HEK293 (cell line): ENCODE measurements around the gene HS3ST5.
A peak's percentile ranks its signal among the peaks of the same experiment; 100 is the strongest.
"Not testable (repeated sequence)": the region's sequence is repeated elsewhere in the genome, so short reads cannot be mapped to it uniquely, and the experiment has no call there.

Experiments used
- CTCF ChIA-PET: fragments of 350-600 bp; formaldehyde crosslinking; extraction: SDS; loops from one replicate; lab custom pipeline; 2021; ENCODE audit warnings: antibody characterized with exemption; lab: Yijun Ruan, JAX
- POLR2A ChIA-PET: fragments of 300-600 bp; formaldehyde crosslinking; extraction: SDS; loops from one replicate; lab custom pipeline; 2020; ENCODE audit warnings: antibody characterized with exemption, inconsistent platforms; lab: Yijun Ruan, JAX
- H3K27ac ChIP-seq: fragments of 200-500 bp; sonication (Bioruptor generic); 2 replicates; pipeline ENCODE4 v1.5.1; 2014; ENCODE audit warnings: low read depth, low read length, control low read depth, inconsistent platforms; ENCODE audit errors: extremely low read depth
- H3K36me3 ChIP-seq, 2 experiments: fragments of 200-500 bp in 1 of 2; sonication (Bioruptor generic) in 1 of 2; 1 replicate in 1 of 2; 2 replicates in 1 of 2; pipeline ENCODE4 v1.5.1; 2014 to 2017; ENCODE audit warnings: inconsistent platforms in 2 of 2, low read length in 2 of 2; ENCODE audit not compliant: control insufficient read depth in 2 of 2, insufficient read depth in 1 of 2
- H3K4me1 ChIP-seq: fragments of 200-500 bp; sonication (Bioruptor generic); 2 replicates; pipeline ENCODE4 v1.5.1; 2014; ENCODE audit warnings: mild to moderate bottlenecking, low read length, inconsistent platforms; ENCODE audit not compliant: control insufficient read depth, insufficient read depth
- H3K4me3 ChIP-seq: 2 replicates; pipeline ENCODE4 v1.5.1; 2011; ENCODE audit warnings: low read depth, mild to moderate bottlenecking, control low read depth, low read length, moderate library complexity
- H3K9me3 ChIP-seq: fragments of 200-500 bp; sonication (Bioruptor generic); 2 replicates; pipeline ENCODE4 v1.5.1; 2014; ENCODE audit warnings: low read depth, low read length, inconsistent platforms; ENCODE audit not compliant: control insufficient read depth, insufficient read depth
- AEBP2 ChIP-seq: fragments of 450-650 bp; formaldehyde crosslinking; IDR thresholded peaks from 2 replicates; pipeline ENCODE4 v1.5.1; 2016; ENCODE audit warnings: missing biosample characterization, missing genetic modification characterization, borderline replicate concordance
- REPIN1 ChIP-seq: fragments of 450-650 bp; formaldehyde crosslinking; IDR thresholded peaks from 2 replicates; pipeline ENCODE4 v1.5.1; 2017; ENCODE audit warnings: missing biosample characterization, missing genetic modification characterization, low read depth
- ZBTB26 ChIP-seq: fragments of 450-650 bp; formaldehyde crosslinking; optimal IDR thresholded peaks from 2 replicates; pipeline ENCODE3; 2016; ENCODE audit warnings: missing biosample characterization, mild to moderate bottlenecking, missing genetic modification characterization
- ZFP3 ChIP-seq: fragments of 450-650 bp; formaldehyde crosslinking; IDR thresholded peaks from 2 replicates; pipeline ENCODE4 v1.5.1; 2016; ENCODE audit warnings: low read depth, missing biosample characterization, missing genetic modification characterization
- ZNF146 ChIP-seq: fragments of 450-650 bp; formaldehyde crosslinking; IDR thresholded peaks from 2 replicates; pipeline ENCODE4 v1.5.1; 2016; ENCODE audit warnings: missing biosample characterization, missing genetic modification characterization
- ZNF350 ChIP-seq: fragments of 450-650 bp; formaldehyde crosslinking; IDR thresholded peaks from 2 replicates; pipeline ENCODE4 v1.5.0; 2017; ENCODE audit warnings: missing biosample characterization, mild to moderate bottlenecking, missing genetic modification characterization
- ZNF514 ChIP-seq: fragments of 450-650 bp; formaldehyde crosslinking; IDR thresholded peaks from 2 replicates; pipeline ENCODE4 v1.5.1; 2016; ENCODE audit warnings: missing biosample characterization, missing genetic modification characterization
- ZNF664 ChIP-seq: fragments of 450-650 bp; formaldehyde crosslinking; IDR thresholded peaks from 2 replicates; pipeline ENCODE4 v1.5.1; 2016; ENCODE audit warnings: missing biosample characterization, missing genetic modification characterization
- ZNF701 ChIP-seq: fragments of 450-650 bp; formaldehyde crosslinking; IDR thresholded peaks from 2 replicates; pipeline ENCODE4 v1.5.1; 2016; ENCODE audit warnings: missing biosample characterization, missing genetic modification characterization

HS3ST5 gene

DNA sequence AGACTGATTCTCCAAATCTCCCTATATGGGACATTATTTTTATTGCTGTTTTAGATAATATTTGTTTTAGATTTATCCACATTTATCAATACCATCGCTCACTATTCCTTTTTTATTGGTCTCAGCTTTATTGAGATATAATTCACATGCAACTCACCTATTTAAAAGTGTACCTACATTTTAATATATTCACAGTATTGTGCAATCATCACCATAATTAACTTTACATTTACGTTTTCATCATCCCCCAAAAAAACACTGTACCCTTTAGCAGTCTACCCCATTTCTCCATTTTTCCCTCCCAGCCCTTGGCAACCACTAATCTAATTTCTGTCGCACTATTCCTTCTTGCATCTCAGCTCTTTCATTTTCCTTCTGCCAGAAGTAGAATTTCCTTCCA, 261.1 kb downstream of the HS3ST5 start:
- ChIA-PET CTCF (interaction anchor here (0.6 to 1.1 kb wide), 6 partner anchors 24 to 572 kb away, joined by 3 to 5 read pairs (median 3); no protein-coding TSS in a partner anchor), POLR2A (no interaction called here)
- no peak overlapping the region for H3K27ac ChIP-seq
- TF ChIP-seq ZNF146 (tag by site-specific recombination), result no peak
- TF ChIP-seq ZBTB26 (tag by site-specific recombination), result no peak
- TF ChIP-seq ZNF664, result no peak
- no peak overlapping the region for H3K4me3 ChIP-seq
- no peaks in the 10 kb centered on the region for H3K4me1 ChIP-seq
- H3K36me3 ChIP-seq, result no peaks in the 10 kb centered on the region
- no peaks in the 10 kb centered on the region for H3K9me3 ChIP-seq

- CTCF ChIA-PET, result interaction anchor here (0.6 to 1.4 kb wide), 3 partner anchors 16 to 325 kb away, joined by 3 to 6 read pairs (median 5); no protein-coding TSS in a partner anchor
- Histone ChIP-seq H3K9me3 (no peaks in the 10 kb centered on the region), H3K36me3 (no peaks in the 10 kb centered on the region), H3K27ac (no peak overlapping the region), H3K4me1 (no peaks in the 10 kb centered on the region)
- POLR2A ChIA-PET, result no interaction called here
- TF ChIP-seq ZFP3 (no peak), REPIN1 (tag by site-specific recombination) (no peak)
- TF ChIP-seq, all 188 proteins: peak for 0
- H3K4me3 ChIP-seq, result no peak overlapping the region
These were observed 261.8 kb downstream of the HS3ST5 start for GRCh38 chr6:114080891-114081510.

DNA sequence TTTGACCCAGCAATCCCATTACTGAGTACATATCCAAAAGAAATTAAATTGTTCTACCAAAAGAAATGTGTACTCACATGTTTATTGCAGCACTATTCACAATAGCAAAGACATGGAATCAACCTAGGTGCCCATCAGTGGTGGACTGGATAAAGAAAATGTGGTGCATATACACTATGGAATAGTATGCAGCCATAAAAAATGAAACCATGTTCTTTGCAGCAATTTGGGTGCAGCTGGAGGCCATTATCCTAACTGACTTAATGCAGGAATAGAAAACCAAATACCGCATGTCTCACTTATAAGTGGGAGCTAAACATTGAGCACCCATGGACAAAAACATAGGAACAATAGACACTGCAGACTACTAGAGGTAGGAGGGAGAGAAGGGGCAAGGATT, 262.4 kb downstream of the HS3ST5 start:
- CTCF ChIA-PET, result interaction anchor here (0.6 to 1.4 kb wide), 2 partner anchors 17 to 29 kb away, joined by 3 to 6 read pairs; no protein-coding TSS in a partner anchor
- peak; percentile 54; the same call in 1 of the 2 replicates for TF ChIP-seq ZNF146 (tag by site-specific recombination)
- H3K4me1 ChIP-seq, H3K4me3 ChIP-seq, POLR2A ChIA-PET, H3K9me3 ChIP-seq, H3K27ac ChIP-seq, H3K36me3 ChIP-seq: not testable (repeated sequence)

- H3K9me3 ChIP-seq, result no peaks in the 10 kb centered on the region
- H3K36me3 ChIP-seq, result no peaks in the 10 kb centered on the region
- no peak overlapping the region for H3K4me3 ChIP-seq
- TF ChIP-seq ZNF146 (tag by site-specific recombination) (no peak), ZNF701 (tag by site-specific recombination) (no peak), ZNF514 (tag by site-specific recombination) (no peak)
- H3K4me1 ChIP-seq, result no peaks in the 10 kb centered on the region
- H3K27ac ChIP-seq, result no peak overlapping the region
- ChIA-PET CTCF (interaction anchor here (0.6 to 2.4 kb wide), 5 partner anchors 10 to 81 kb away, joined by 3 to 8 read pairs (median 4); no protein-coding TSS in a partner anchor), POLR2A (no interaction called here)
These were observed 267.0 kb downstream of the HS3ST5 start for GRCh38 chr6:114075777-114076176.

DNA sequence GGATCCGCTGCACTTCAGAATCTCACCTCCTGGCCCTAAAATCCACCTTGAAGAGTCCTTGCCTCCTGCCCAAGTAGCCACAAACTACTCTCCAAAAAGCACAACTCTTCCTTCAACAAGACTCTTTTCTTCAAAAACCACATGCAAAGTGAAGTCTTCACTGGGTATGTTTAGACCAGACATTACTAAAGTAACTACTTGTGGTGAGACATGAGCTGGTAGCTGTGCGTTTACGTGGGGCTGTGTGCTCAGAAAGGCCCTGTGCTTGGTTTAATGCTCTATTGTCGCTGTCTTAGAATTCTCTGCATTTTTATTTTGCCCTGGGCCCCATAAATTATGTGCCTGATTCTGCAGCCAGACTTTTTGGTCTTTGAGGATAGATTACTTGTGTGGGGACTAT, 267.5 kb downstream of the HS3ST5 start:
- Histone ChIP-seq H3K4me3 (no peak overlapping the region), H3K9me3 (no peaks in the 10 kb centered on the region), H3K4me1 (no peaks in the 10 kb centered on the region), H3K27ac (no peak overlapping the region), H3K36me3 (no peaks in the 10 kb centered on the region)
- no peak for TF ChIP-seq ZNF350 (tag by site-specific recombination)
- CTCF ChIA-PET, result interaction anchor here (0.6 to 1.0 kb wide), 3 partner anchors 11 to 25 kb away, joined by 3 to 4 read pairs (median 4); no protein-coding TSS in a partner anchor
- POLR2A ChIA-PET, result no interaction called here

- no peak for TF ChIP-seq AEBP2 (tag by site-specific recombination)
- Histone ChIP-seq H3K4me1 (no peaks in the 10 kb centered on the region), H3K27ac (no peak overlapping the region), H3K4me3 (no peak overlapping the region), H3K36me3 (no peaks in the 10 kb centered on the region), H3K9me3 (no peaks in the 10 kb centered on the region)
- POLR2A ChIA-PET, result no interaction called here
- CTCF ChIA-PET, result interaction anchor here (0.7 to 1.6 kb wide), 4 partner anchors 8 to 39 kb away, joined by 3 to 7 read pairs (median 3); no protein-coding TSS in a partner anchor
These were observed 274.1 kb downstream of the HS3ST5 start for GRCh38 chr6:114068771-114069170.
